Measurements from ENCODE around the gene NIT1. TPM values are rescaled to one million over a fixed set of nuclear protein-coding genes. Genes with fewer than 3 reads are reported as not detected.

The NIT1 gene
- total and polyA plus RNA-seq, 12 donors: 24.1 to 41.2 (median 32.1) TPM

GRCh38 chr1:161159913-161160243 is 42.0 kb downstream of the NIT1 start:
- Histone ChIP-seq H3K27ac (peak overlapping the region in 9 of 10 donors; percentile 71 to 95 (median 91)), H3K9me3 (no peaks in the 10 kb centered on the region), H3K4me3 (peak overlapping the region; percentile 55 to 99 (median 96)), H3K36me3 (peaks cover 0 to 64% (median 5%) of the 10 kb centered on the region in 9 donors), H3K4me1 (peaks cover 5 to 40% (median 29%) of the 10 kb centered on the region in 9 donors), H3K27me3 (no peaks in the 10 kb centered on the region)
- no peak for TF ChIP-seq CTCF (IDR thresholded peaks at IDR 0.05)
- no peak for DNase-seq
- ATAC-seq: no peak
- intact Hi-C loops (cut with DNase I): no loop called here
- WGBS, 2 donors: 6 to 7% methylated on average over 11 of the region's 11 CpGs

- ATAC-seq (no peak), DNase-seq (no peak)
- WGBS, 2 donors: 95 to 96% methylated on average over 22 of the region's 22 CpGs
- H3K4me1 ChIP-seq: peaks cover 8 to 43% (median 36%) of the 10 kb centered on the region in 9 donors
- H3K27ac ChIP-seq: no peak overlapping the region
- no peaks in the 10 kb centered on the region for H3K9me3 ChIP-seq
- peak overlapping the region in 3 of 10 donors; percentile 85 to 96 (median 96) for H3K4me3 ChIP-seq
- peaks cover 0 to 66% (median 5%) of the 10 kb centered on the region in 9 donors for H3K36me3 ChIP-seq
- H3K27me3 ChIP-seq: no peaks in the 10 kb centered on the region
- no peak for TF ChIP-seq CTCF (IDR thresholded peaks at IDR 0.05)
- intact Hi-C loops (cut with DNase I): no loop called here
These were observed 42.8 kb downstream of the NIT1 start for GRCh38 chr1:161160671-161161145.

GRCh38 chr1:161161652-161162051 is 43.7 kb downstream of the NIT1 start:
- 80 to 85% methylated on average over 5 of the region's 5 CpGs for WGBS, 2 donors
- DNase-seq: no peak
- H3K27ac ChIP-seq: no peak overlapping the region
- H3K4me1 ChIP-seq: peaks cover 8 to 44% (median 38%) of the 10 kb centered on the region in 9 donors
- ATAC-seq: no peak
- no peak overlapping the region for H3K4me3 ChIP-seq
- no peaks in the 10 kb centered on the region for H3K9me3 ChIP-seq
- intact Hi-C loops (cut with DNase I): no loop called here
- TF ChIP-seq CTCF (IDR thresholded peaks at IDR 0.05): no peak
- H3K36me3 ChIP-seq: peaks cover 0 to 65% (median 5%) of the 10 kb centered on the region in 9 donors
- H3K27me3 ChIP-seq: no peaks in the 10 kb centered on the region

- Histone ChIP-seq H3K4me1 (peaks cover 11 to 48% (median 42%) of the 10 kb centered on the region in 9 donors), H3K36me3 (peaks cover 0 to 61% (median 5%) of the 10 kb centered on the region in 9 donors), H3K9me3 (no peaks in the 10 kb centered on the region), H3K27ac (no peak overlapping the region), H3K4me3 (no peak overlapping the region), H3K27me3 (no peaks in the 10 kb centered on the region)
- no peak for ATAC-seq
- intact Hi-C loops (cut with DNase I): no loop called here
- WGBS, 2 donors: 53 to 56% methylated on average over 7 of the region's 7 CpGs
- no peak for DNase-seq
- no peak for TF ChIP-seq CTCF (IDR thresholded peaks at IDR 0.05)
These were observed 44.1 kb downstream of the NIT1 start for GRCh38 chr1:161162052-161162451.
